H7 (cell line): ENCODE data around the gene TTF1. TPM values are rescaled to one million over a fixed set of nuclear protein-coding genes. Genes with fewer than 3 reads are reported as not detected.

Source experiments
- total RNA-seq: library from RNA; depleted of rRNA; stranded (reverse); fragments of >200 nt; shearing (Covaris generic); gene quantifications from 2 replicates; pipeline ENCODE4 v1.2.3, GENCODE V29; 2014; rRNA removed

The TTF1 gene
- total RNA-seq, 1 experiment from 2014 or later, result 14.5 TPM

Other genes starting within 250 kb of the TTF1 start
- 1.2 and 2.3 TPM in 2 replicates for gene NTNG2, start 244.8 kb downstream of the TTF1 start, total RNA-seq
- gene SETX, start 51.9 kb downstream of the TTF1 start, total RNA-seq, result 22.2 and 28.1 TPM in 2 replicates
- gene CFAP77, start 3.4 kb upstream of the TTF1 start, total RNA-seq, result 0.18 and 1.6 TPM in 2 replicates
- gene BARHL1, start 175.8 kb upstream of the TTF1 start, total RNA-seq, result 0.07 TPM in 1 of 2 replicates, not detected in the other